K562 (cell line): ENCODE results near the gene SLC7A8. TPM values are rescaled to one million over a fixed set of nuclear protein-coding genes. Genes with fewer than 3 reads are reported as not detected.

Source experiments
- E2F8 ChIP-seq: fragments of 450-650 bp; IDR thresholded peaks from 2 replicates; pipeline ENCODE4 v1.7.1; 2018; ENCODE audit warnings: mild to moderate bottlenecking, low read depth; ENCODE audit not compliant: partially characterized antibody
- GABPB1 ChIP-seq: sonication (generic); formaldehyde crosslinking; IDR thresholded peaks from 2 replicates; pipeline ENCODE4 v1.8.0; 2022; ENCODE audit warnings: mild to moderate bottlenecking, missing genetic modification reagents
- GTF2E2 ChIP-seq: fragments of 200-800 bp; sonication (Bioruptor generic); IDR thresholded peaks from 2 replicates; pipeline ENCODE4 v1.6.1; 2016; ENCODE audit warnings: missing genetic modification characterization, missing compliant biosample characterization
- IRF1 ChIP-seq: sonication (generic); formaldehyde crosslinking; IDR thresholded peaks from 2 replicates; pipeline ENCODE4 v1.8.0; 2022; ENCODE audit warnings: missing genetic modification reagents, mild to moderate bottlenecking, borderline replicate concordance
- LCOR ChIP-seq: sonication (generic); formaldehyde crosslinking; IDR thresholded peaks from 2 replicates; pipeline ENCODE4 v1.8.0; 2022; ENCODE audit warnings: mild to moderate bottlenecking, missing genetic modification reagents
- PCBP1 ChIP-seq: fragments of 200-400 bp; formaldehyde crosslinking; IDR thresholded peaks from 2 replicates; pipeline ENCODE4 v1.6.1; 2018; ENCODE audit warnings: mild to moderate bottlenecking, low read depth, low read length; ENCODE audit not compliant: poor library complexity, severe bottlenecking
- POLR2H ChIP-seq: IDR thresholded peaks from 2 replicates; pipeline ENCODE4 v1.6.1; 2016; ENCODE audit warnings: missing genetic modification characterization, low read depth, mild to moderate bottlenecking, control low read depth, missing compliant biosample characterization, moderate library complexity
- POLR3A ChIP-seq: IDR thresholded peaks from 2 replicates; pipeline ENCODE4 v1.6.1; 2011; ENCODE audit warnings: borderline replicate concordance, mild to moderate bottlenecking, moderate library complexity; ENCODE audit not compliant: insufficient read length, insufficient read depth; ENCODE audit errors: extremely low read depth
- RBM25 ChIP-seq: fragments of 200-400 bp; formaldehyde crosslinking; IDR thresholded peaks from 2 replicates; pipeline ENCODE4 v1.6.1; 2018; ENCODE audit warnings: low read length, low read depth, moderate library complexity; ENCODE audit not compliant: severe bottlenecking
- RNF219 ChIP-seq: fragments of 250-450 bp; sonication (Bioruptor Pico); IDR thresholded peaks from 2 replicates; pipeline ENCODE4 v1.5.0; 2022; ENCODE audit warnings: mild to moderate bottlenecking
- SETDB1 ChIP-seq: IDR thresholded peaks from one replicate; pipeline ENCODE4 v1.6.1; 2012; ENCODE audit warnings: low read length, control low read depth, inconsistent platforms
- TCF3 ChIP-seq: sonication (generic); formaldehyde crosslinking; IDR thresholded peaks from 2 replicates; pipeline ENCODE4 v1.4.0; 2020; ENCODE audit warnings: mild to moderate bottlenecking, missing genetic modification reagents
- ZBTB11 ChIP-seq, 3 experiments: fragments of 200-800 bp in 1 of 3; fragments of 250-450 bp in 1 of 3; fragments of 450-650 bp in 1 of 3; sonication (Bioruptor Pico) in 1 of 3; sonication (Bioruptor generic) in 1 of 3; formaldehyde crosslinking in 1 of 3; IDR thresholded peaks; 2 replicates each; pipeline versions ENCODE4 v1.6.1 to v1.8.0; 2016 to 2022; ENCODE audit warnings: mild to moderate bottlenecking in 2 of 3, missing genetic modification characterization in 2 of 3, missing compliant biosample characterization in 1 of 3, moderate library complexity in 1 of 3
- ZBTB2 ChIP-seq: fragments of 450-650 bp; IDR thresholded peaks from 2 replicates; pipeline ENCODE4 v1.6.1; 2016; ENCODE audit warnings: antibody characterized with exemption
- ZFX ChIP-seq: sonication (generic); formaldehyde crosslinking; IDR thresholded peaks from 2 replicates; pipeline ENCODE4 v1.8.0; 2022; ENCODE audit warnings: mild to moderate bottlenecking, missing genetic modification reagents, moderate library complexity
- polyA plus RNA-seq, 8 experiments: library from polyadenylated mRNA; depleted of rRNA in 4 of 8; stranded (reverse) in 5 of 8; unstranded in 3 of 8; fragments of >200 nt; fragmentation: Nextera tagmentation in 2 of 8; fragmentation: Illumina TruSeq in 1 of 8; extraction: Ambion mirVana in 2 of 8; extraction: Trizol in 1 of 8; gene quantifications; 2 replicates each; pipeline versions ENCODE4 v1.2.1 to v1.2.3, GENCODE V29; 2011 to 2014; ENCODE audit warnings: inconsistent platforms in 1 of 8, missing spikeins in 1 of 8
- total RNA-seq, 7 experiments: library from RNA; depleted of rRNA in 6 of 7; stranded (reverse); fragments of >200 nt in 6 of 7; fragmentation: Illumina TruSeq in 2 of 7; extraction: Trizol in 2 of 7; gene quantifications; 2 replicates each; pipeline versions ENCODE4 v1.2.1 to v1.2.3, GENCODE V29; 2011 to 2021; ENCODE audit warnings: low replicate concordance in 1 of 7

The SLC7A8 gene
- total and polyA plus RNA-seq, 9 of the 15 experiments (the other 6 are each of a cell fraction or from before 2014, with no cell fraction given): 2.0 to 33.0 (median 6.0) TPM

GRCh38 chr14:23094666-23095195 is 88.7 kb downstream of the SLC7A8 start, which contains the start of gene ACIN1 (continued):
- 0 out of 2 replicates have a peak, but pooled peaks have one; percentile 19 for TF ChIP-seq IRF1 (CRISPR knock-in tag)
- no peak for TF ChIP-seq RBM25
- peak; percentile 57 for TF ChIP-seq E2F8
- peak; percentile 81 for TF ChIP-seq POLR2H (tag)
- peak; percentile 85 for TF ChIP-seq ZFX (CRISPR knock-in tag)
- TF ChIP-seq GABPB1 (CRISPR knock-in tag): peak; percentile 78
- TF ChIP-seq POLR3A: no peak
- TF ChIP-seq ZBTB11 (CRISPR knock-in tag; IDR thresholded peaks at IDR 0.05): 0 out of 6 replicates have a peak, but pooled peaks of 1 of the 3 experiments have one; percentile 57
- 0 out of 2 replicates have a peak, but pooled peaks have one; percentile 37 for TF ChIP-seq TCF3 (CRISPR knock-in tag)
- TF ChIP-seq RNF219 (CRISPR knock-in tag): no peak
- peak; percentile 91 for TF ChIP-seq LCOR (CRISPR knock-in tag)
- TF ChIP-seq GTF2E2 (tag): peak; percentile 83; the same call in 1 of the 2 replicates
- peak; percentile 59 for TF ChIP-seq PCBP1
- peak; percentile 90; the same call in 1 of the 2 replicates for TF ChIP-seq ZBTB2
- TF ChIP-seq SETDB1: peak; percentile 39
